GM12878 (cell line): ENCODE measurements around the gene PI4KB. TPM values are rescaled to one million over a fixed set of nuclear protein-coding genes. Genes with fewer than 3 reads are reported as not detected.

Experiments used
- ATAC-seq: fragments of 200-7000 bp; cut with Tn5 transposase; 3 replicates; pipeline ENCODE4 v1.9.1; 2020; ENCODE audit warnings: mild to moderate bottlenecking, moderate library complexity
- BruUV-seq: library from RNA; stranded (reverse); fragments of 400-500 nt; replicated peaks from 2 replicates; lab custom pipeline; 2021; lab: Mats Ljungman, UMichigan
- CTCF ChIA-PET: fragments of 300-600 bp; sonication (Branson Sonifier 250); formaldehyde crosslinking; extraction: SDS; loops from one replicate; lab custom pipeline; 2021; ENCODE audit warnings: inconsistent platforms; lab: Yijun Ruan, JAX
- POLR2A ChIA-PET: fragments of 350-600 bp; formaldehyde crosslinking; extraction: SDS; loops from one replicate; lab custom pipeline; 2021; ENCODE audit warnings: inconsistent platforms; lab: Charles Lee
- RAD21 ChIA-PET: fragments of 300-600 bp; sonication (Branson Sonifier 250); formaldehyde crosslinking; loops from one replicate; lab custom pipeline; 2023; ENCODE audit warnings: antibody characterized with exemption; ENCODE audit not compliant: unreplicated experiment; lab: Charles Lee
- SMC1A ChIA-PET: fragments of 300-600 bp; sonication (Branson Sonifier 250); formaldehyde crosslinking; loops from one replicate; lab custom pipeline; 2023; ENCODE audit not compliant: unreplicated experiment, uncharacterized antibody; lab: Charles Lee
- DNase-seq: peaks from one replicate; pipeline ENCODE4 v3.0.0-alpha.2; 2011; ENCODE audit warnings: low read depth, low spot score
- FAIRE-seq: peaks from 3 replicates; lab custom pipeline; 2011; peaks lifted over from hg19 to GRCh38; lab: Jason Lieb, UNC
- H2AFZ ChIP-seq: 2 replicates; pipeline ENCODE4 v1.6.0; 2011; ENCODE audit warnings: low read depth, low read length, control low read depth; ENCODE audit not compliant: control insufficient read depth
- H3K27ac ChIP-seq: 2 replicates; pipeline ENCODE4 v1.5.1; 2011; ENCODE audit warnings: control low read depth; ENCODE audit not compliant: control insufficient read depth, insufficient read depth
- H3K27me3 ChIP-seq, 2 experiments: replicated peaks in 1 of 2; 2 replicates each; pipeline versions ENCODE4 v1.6.0 to v1.6.1; 2011; ENCODE audit warnings: low read length in 1 of 2; ENCODE audit not compliant: control insufficient read depth in 2 of 2, insufficient read depth in 2 of 2
- H3K36me3 ChIP-seq, 2 experiments: 2 replicates each; pipeline ENCODE4 v1.5.1; 2011; ENCODE audit warnings: low read length in 1 of 2; ENCODE audit not compliant: control insufficient read depth in 2 of 2, insufficient read depth in 2 of 2
- H3K4me1 ChIP-seq: 2 replicates; pipeline ENCODE4 v1.6.1; 2011; ENCODE audit warnings: mild to moderate bottlenecking, low read length, moderate library complexity, mixed read lengths; ENCODE audit not compliant: control insufficient read depth, insufficient read depth
- H3K4me2 ChIP-seq: 2 replicates; pipeline ENCODE4 v1.6.0; 2011; ENCODE audit warnings: control low read depth; ENCODE audit not compliant: control insufficient read depth, insufficient read depth
- H3K4me3 ChIP-seq: fragments of 200-600 bp; sonication (generic); 2 replicates; pipeline ENCODE4 v1.5.1; 2016
- H3K79me2 ChIP-seq: 2 replicates; pipeline ENCODE4 v1.6.0; 2011; ENCODE audit warnings: low read length; ENCODE audit not compliant: control insufficient read depth, insufficient read depth
- H3K9ac ChIP-seq: 2 replicates; pipeline ENCODE4 v1.8.0; 2011; ENCODE audit warnings: low read length, control low read depth, mixed read lengths; ENCODE audit not compliant: control insufficient read depth, insufficient read depth
- H3K9me3 ChIP-seq: replicated peaks from 3 replicates; pipeline ENCODE4 v1.5.1; 2011; ENCODE audit warnings: mild to moderate bottlenecking, low read length; ENCODE audit not compliant: control insufficient read depth, insufficient read depth
- H4K20me1 ChIP-seq: 2 replicates; pipeline ENCODE4 v1.6.0; 2011; ENCODE audit not compliant: control insufficient read depth, insufficient read depth
- PAX5 ChIP-seq: IDR thresholded peaks from 2 replicates; pipeline ENCODE4 v1.6.1; 2011; ENCODE audit warnings: low read depth, low read length, borderline replicate concordance
- PML ChIP-seq: IDR thresholded peaks from 2 replicates; pipeline ENCODE4 v1.6.1; 2012; ENCODE audit warnings: low read length, inconsistent platforms
- POLR2AphosphoS2 ChIP-seq: IDR thresholded peaks from 2 replicates; pipeline ENCODE4 v1.6.1; 2011; ENCODE audit warnings: low read depth, mild to moderate bottlenecking, low read length, improper control_type of control experiment, moderate library complexity
- RBBP5 ChIP-seq: fragments of 200-600 bp; sonication (generic); conservative IDR thresholded peaks from 2 replicates; pipeline ENCODE4 v1.6.1; 2016
- TAF1 ChIP-seq: IDR thresholded peaks from 2 replicates; pipeline ENCODE4 v1.6.1; 2011; ENCODE audit warnings: mild to moderate bottlenecking, low read depth, low read length, borderline replicate concordance
- WGBS: methylation state at CpG from one replicate; pipeline ENCODE4 v1.1.6; 2016; ENCODE audit warnings: low lambda C conversion rate; ENCODE audit not compliant: insufficient replicate concordance, insufficient coverage; ENCODE audit errors: missing lambda C conversion rate; 5-methylcytosine and 5-hydroxymethylcytosine counted together
- in situ Hi-C: fragments of 300-500 bp; cut with MboI; formaldehyde crosslinking; loops from 9 replicates; pipeline ENCODE4 v1.14.3; 2018; ENCODE audit warnings: mixed read lengths
- intact Hi-C: fragments of 100-400 bp; cut with micrococcal nuclease; formaldehyde crosslinking; loops from one replicate; pipeline ENCODE4 v1.14.2; 2022; ENCODE audit not compliant: unreplicated experiment
- polyA plus RNA-seq, 11 experiments: library from polyadenylated mRNA; depleted of rRNA in 4 of 11; unstranded in 6 of 11; stranded (reverse) in 5 of 11; fragments of >200 nt; fragmentation: Nextera tagmentation in 4 of 11; fragmentation: Illumina TruSeq in 1 of 11; extraction: Ambion mirVana in 4 of 11; extraction: Trizol in 1 of 11; gene quantifications; 1 replicate in 1 of 11; 2 replicates in 10 of 11; pipeline versions ENCODE4 v1.2.1 to v1.2.3, GENCODE V29; 2011 to 2016; ENCODE audit warnings: inconsistent platforms in 2 of 11, missing spikeins in 2 of 11, low read depth in 1 of 11
- total RNA-seq, 4 experiments: library from RNA; depleted of rRNA in 3 of 4; stranded (reverse); fragments of >200 nt in 3 of 4; fragmentation: Illumina TruSeq in 1 of 4; extraction: Trizol in 1 of 4; gene quantifications; 2 replicates each; pipeline versions ENCODE4 v1.2.1 to v1.2.3, GENCODE V29; 2013 to 2021
- TF ChIP-seq, protein P1 (sequence below): fragments of 450-650 bp; IDR thresholded peaks from 2 replicates; pipeline ENCODE4 v1.6.1; 2016; ENCODE audit warnings: mild to moderate bottlenecking

The PI4KB gene
- total and polyA plus RNA-seq, 10 of the 15 experiments (the other 5 are each of a cell fraction or from before 2014, with no cell fraction given), result 3.3 to 88.3 (median 51.7) TPM

DNA sequence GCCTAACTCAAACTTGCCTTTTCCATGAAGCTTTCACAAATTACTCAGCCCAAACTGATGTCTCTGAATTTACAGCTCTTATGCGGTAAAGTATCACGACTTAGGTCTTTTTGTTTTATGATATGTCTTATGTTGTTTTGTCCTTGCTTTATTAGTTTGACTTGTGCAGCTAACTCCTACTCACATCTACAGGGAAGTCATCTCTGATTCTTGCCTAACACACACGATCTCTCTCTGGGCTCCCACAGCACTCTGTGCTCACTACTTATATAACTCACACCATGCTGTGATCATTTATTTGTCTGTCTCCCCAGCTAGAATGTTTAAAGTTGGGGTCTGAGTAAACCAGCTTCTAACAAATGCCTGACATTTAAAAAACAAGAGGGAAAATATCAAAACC lies 9.3 kb upstream of the PI4KB start:
- CTCF ChIA-PET, result interaction anchor here (1.3 to 1.4 kb wide), 2 partner anchors 36 to 55 kb away, joined by 3 to 5 read pairs; partner anchors contain the start of gene ZNF687
- no peaks in the 10 kb centered on the region for H3K4me1 ChIP-seq
- no peak for FAIRE-seq
- no peak overlapping the region for H2AFZ ChIP-seq
- BruUV-seq, result no TSS peak
- no peaks in the 10 kb centered on the region for H3K27me3 ChIP-seq
- no peaks in the 10 kb centered on the region for H4K20me1 ChIP-seq
- RAD21 ChIA-PET, result interaction anchor here (0.9 kb wide), 1 partner anchor 85 kb away, joined by 4 read pairs; no protein-coding TSS in a partner anchor
- H3K4me2 ChIP-seq, result no peak overlapping the region
- no peaks in the 10 kb centered on the region for H3K36me3 ChIP-seq
- SMC1A ChIA-PET, result interaction anchor here (0.8 kb wide), 1 partner anchor 10 kb away, joined by 3 read pairs; the partner anchor contains the start of gene PI4KB
- no peak for TF ChIP-seq RBBP5
- TF ChIP-seq PAX5, result no peak
- TF ChIP-seq TAF1, result no peak
- TF ChIP-seq PML, result 0 out of 2 replicates have a peak, but pooled peaks have one; percentile 22
- POLR2A ChIA-PET, result interaction anchor here (0.6 to 10.9 kb wide), 2 partner anchors 11 to 15 kb away, joined by 4 to 110 read pairs; partner anchors contain the start of gene PI4KB
- no peak overlapping the region for H3K4me3 ChIP-seq
- no peaks in the 10 kb centered on the region for H3K79me2 ChIP-seq
- no peak for ATAC-seq
- in situ Hi-C loops (no loop called here), intact Hi-C loops (no loop called here)
- no peaks in the 10 kb centered on the region for H3K9me3 ChIP-seq
- WGBS, result 99% methylated on average over 3 of the region's 3 CpGs
- no peak overlapping the region for H3K9ac ChIP-seq
- H3K27ac ChIP-seq, result no peak overlapping the region
- DNase-seq, result no peak

- ChIA-PET SMC1A (no interaction called here), POLR2A (no interaction called here), RAD21 (no interaction called here), CTCF (interaction anchor here (1.0 kb wide), 1 partner anchor 9 kb away, joined by 3 read pairs; no protein-coding TSS in a partner anchor)
- H3K79me2 ChIP-seq, result no peaks in the 10 kb centered on the region
- no peak overlapping the region for H3K9ac ChIP-seq
- intact Hi-C loops, result no loop called here
- FAIRE-seq (no peak), ATAC-seq (no peak), DNase-seq (no peak)
- no peaks in the 10 kb centered on the region for H4K20me1 ChIP-seq
- no peak overlapping the region for H3K4me3 ChIP-seq
- no peaks in the 10 kb centered on the region for H3K4me1 ChIP-seq
- H3K36me3 ChIP-seq, result no peaks in the 10 kb centered on the region
- H3K27me3 ChIP-seq, result no peaks in the 10 kb centered on the region
- WGBS, result 75% methylated on average over 5 of the region's 5 CpGs
- H3K27ac ChIP-seq, result no peak overlapping the region
- no peak overlapping the region for H3K4me2 ChIP-seq
- no peaks in the 10 kb centered on the region for H3K9me3 ChIP-seq
- H2AFZ ChIP-seq, result no peak overlapping the region
- TF ChIP-seq, protein P1, sequence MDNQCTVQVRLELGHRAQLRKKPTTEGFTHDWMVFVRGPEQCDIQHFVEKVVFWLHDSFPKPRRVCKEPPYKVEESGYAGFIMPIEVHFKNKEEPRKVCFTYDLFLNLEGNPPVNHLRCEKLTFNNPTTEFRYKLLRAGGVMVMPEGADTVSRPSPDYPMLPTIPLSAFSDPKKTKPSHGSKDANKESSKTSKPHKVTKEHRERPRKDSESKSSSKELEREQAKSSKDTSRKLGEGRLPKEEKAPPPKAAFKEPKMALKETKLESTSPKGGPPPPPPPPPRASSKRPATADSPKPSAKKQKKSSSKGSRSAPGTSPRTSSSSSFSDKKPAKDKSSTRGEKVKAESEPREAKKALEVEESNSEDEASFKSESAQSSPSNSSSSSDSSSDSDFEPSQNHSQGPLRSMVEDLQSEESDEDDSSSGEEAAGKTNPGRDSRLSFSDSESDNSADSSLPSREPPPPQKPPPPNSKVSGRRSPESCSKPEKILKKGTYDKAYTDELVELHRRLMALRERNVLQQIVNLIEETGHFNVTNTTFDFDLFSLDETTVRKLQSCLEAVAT, result no peak
- TF ChIP-seq POLR2AphosphoS2, result no peak
- in situ Hi-C loops, result no loop called here
- BruUV-seq, result no TSS peak
Observed at GRCh38 chr1:151334822-151335221, 7.6 kb upstream of the PI4KB start.
